Thymus (tissue), 14 donors: Measurements from ENCODE around the gene PMPCA. TPM values are rescaled to one million over a fixed set of nuclear protein-coding genes. Genes with fewer than 3 reads are reported as not detected.
A peak's percentile ranks its signal among the peaks of the same experiment; 100 is the strongest.

Experiments
- DNase-seq, 9 donors: peaks; one replicate each; pipeline ENCODE4 v3.0.0-alpha.2; 2013; ENCODE audit warnings: low spot score in 9 of 9, low read depth in 6 of 9, missing footprints in 1 of 9
- H3K27ac ChIP-seq, 2 donors: one replicate each; pipeline ENCODE4 v1.5.1; 2013; ENCODE audit warnings: control low read depth in 1 of 2, low read depth in 1 of 2, low read length in 1 of 2, mild to moderate bottlenecking in 1 of 2, moderate library complexity in 1 of 2
- H3K27me3 ChIP-seq, 2 donors: one replicate each; pipeline ENCODE4 v1.5.1; 2013; ENCODE audit warnings: low read length in 1 of 2; ENCODE audit not compliant: control insufficient read depth in 2 of 2, insufficient read depth in 1 of 2
- H3K36me3 ChIP-seq, 2 donors: one replicate each; pipeline ENCODE4 v1.5.1; 2013; ENCODE audit warnings: low read length in 1 of 2, mild to moderate bottlenecking in 1 of 2, moderate library complexity in 1 of 2; ENCODE audit not compliant: control insufficient read depth in 2 of 2, insufficient read depth in 2 of 2
- H3K4me1 ChIP-seq, 2 donors: one replicate each; pipeline ENCODE4 v1.5.1; 2013; ENCODE audit warnings: low read length in 2 of 2; ENCODE audit not compliant: control insufficient read depth in 2 of 2, insufficient read depth in 2 of 2
- H3K4me3 ChIP-seq, 2 donors: one replicate each; pipeline ENCODE4 v1.5.1; 2013; ENCODE audit warnings: low read length in 2 of 2, control low read depth in 1 of 2, mild to moderate bottlenecking in 1 of 2
- H3K9me3 ChIP-seq, 2 donors: one replicate each; pipeline ENCODE4 v1.5.1; 2013; ENCODE audit warnings: low read length in 1 of 2, mild to moderate bottlenecking in 1 of 2; ENCODE audit not compliant: control insufficient read depth in 2 of 2, insufficient read depth in 1 of 2
- WGBS: extraction: QIAGEN DNeasy Blood & Tissue Kit; methylation state at CpG from one replicate; pipeline ENCODE4 v1.1.7; 2013; 5-methylcytosine and 5-hydroxymethylcytosine counted together
- long read RNA-seq, 10 donors: transcript quantifications; one replicate each; lab custom pipeline, GENCODE V29; 2026
- polyA plus RNA-seq: library from polyadenylated mRNA; stranded (reverse); fragments of 200-250 nt; gene quantifications from one replicate; pipeline ENCODE4 v1.2.3, GENCODE V29; 2013
- total RNA-seq: library from RNA; stranded (reverse); fragments of 120-200 nt; gene quantifications from one replicate; pipeline ENCODE4 v1.2.4, GENCODE V29; 2013
- donor health status: healthy.

PMPCA gene
- total RNA-seq (26.5 TPM), polyA plus RNA-seq (52.3 TPM)
- long read RNA-seq, donor 1, result 0 reads
- long read RNA-seq, donor 2, result 0 reads
- long read RNA-seq, donor 3, transcript PMPCA-201 (13 exons, 2,174 nt), result major isoform, 13 of 40 reads
- long read RNA-seq, donor 3, partial matches to known transcripts, result 21 of 40 reads
- long read RNA-seq, donor 3, other reads (novel, unspliced or antisense), result 0 of 40 reads
- long read RNA-seq, donor 4, transcript PMPCA-201 (13 exons, 2,174 nt), result major isoform, 8 of 8 reads
- long read RNA-seq, donor 4, partial matches to known transcripts, result 0 of 8 reads
- long read RNA-seq, donor 4, other reads (novel, unspliced or antisense), result 0 of 8 reads
- long read RNA-seq, donor 5, transcript PMPCA-201 (13 exons, 2,174 nt), result major isoform, 21 of 34 reads
- long read RNA-seq, donor 5, partial matches to known transcripts, result 0 of 34 reads
- long read RNA-seq, donor 5, other reads (novel, unspliced or antisense), result 6 of 34 reads
- long read RNA-seq, donor 6, transcript PMPCA-201 (13 exons, 2,174 nt), result major isoform, 12 of 24 reads
- long read RNA-seq, donor 6, partial matches to known transcripts, result 5 of 24 reads
- long read RNA-seq, donor 6, other reads (novel, unspliced or antisense), result 0 of 24 reads
- long read RNA-seq, donor 7, transcript PMPCA-201 (13 exons, 2,174 nt), result major isoform, 7 of 15 reads
- long read RNA-seq, donor 7, partial matches to known transcripts, result 7 of 15 reads
- long read RNA-seq, donor 7, other reads (novel, unspliced or antisense), result 0 of 15 reads
- long read RNA-seq, donor 8, transcript PMPCA-201 (13 exons, 2,174 nt), result major isoform, 5 of 6 reads
- long read RNA-seq, donor 8, partial matches to known transcripts, result 0 of 6 reads
- long read RNA-seq, donor 8, other reads (novel, unspliced or antisense), result 0 of 6 reads
- long read RNA-seq, donor 9, transcript PMPCA-201 (13 exons, 2,174 nt), result major isoform, 12 of 17 reads
- long read RNA-seq, donor 9, partial matches to known transcripts, result 5 of 17 reads
- long read RNA-seq, donor 9, other reads (novel, unspliced or antisense), result 0 of 17 reads
- long read RNA-seq, donor 10, transcript PMPCA-201 (13 exons, 2,174 nt), result major isoform, 7 of 11 reads
- long read RNA-seq, donor 10, partial matches to known transcripts, result 0 of 11 reads
- long read RNA-seq, donor 10, other reads (novel, unspliced or antisense), result 0 of 11 reads

DNA sequence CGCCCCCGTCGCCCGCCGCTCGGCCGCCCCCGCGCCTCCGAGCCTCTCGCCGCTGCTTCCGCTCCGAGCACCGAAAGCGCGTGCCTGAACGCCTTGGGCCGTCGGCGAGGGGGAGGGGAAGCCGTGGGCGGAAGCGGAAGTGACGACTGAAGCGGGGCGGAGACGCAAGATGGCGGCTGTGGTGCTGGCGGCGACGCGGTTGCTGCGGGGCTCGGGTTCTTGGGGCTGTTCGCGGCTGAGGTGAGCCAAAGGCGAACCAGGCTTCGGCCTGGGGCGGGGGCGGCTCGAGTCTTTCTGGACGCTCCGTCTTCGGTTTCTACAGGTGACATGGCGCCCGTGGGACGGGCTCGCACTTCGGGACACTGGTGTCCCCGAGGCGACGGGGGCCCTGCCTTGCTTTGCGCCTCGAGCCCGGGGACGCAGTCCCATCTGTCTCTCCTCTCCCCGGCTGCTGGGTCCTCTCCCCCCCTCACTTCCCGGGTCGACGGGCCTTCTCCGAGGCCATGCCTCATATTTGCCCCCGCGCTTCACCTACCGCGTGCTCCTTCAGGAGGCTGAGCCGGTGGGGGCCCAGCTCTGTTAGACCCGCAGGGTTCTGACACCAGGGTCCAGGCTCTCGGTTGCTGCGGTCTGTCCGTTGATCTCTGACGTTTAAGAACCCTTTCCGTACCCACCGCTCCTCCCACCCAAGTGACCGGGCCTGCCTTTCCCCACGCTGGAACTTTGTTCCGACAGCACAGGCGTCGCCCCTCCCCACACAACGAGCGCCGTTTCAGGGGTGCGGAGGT lies at the start of gene PMPCA, which contains the start of gene ENTR1:
TSS of gene PMPCA (plus strand) at position 159 of the 788 bp plus-strand sequence. CDS start at position 170, 11 bp downstream.
TSS of gene ENTR1 (minus strand) at position 115 of the 788 bp plus-strand sequence. CDS start 217 bp downstream, outside the sequence.
- WGBS, result under 1% methylated on average over 83 of the region's 83 CpGs
- Histone ChIP-seq H3K9me3 (no peaks in the 10 kb centered on the region), H3K27ac (peak within 1 kb of the TSS; percentile 66 to 70), H3K36me3 (peaks cover 44 to 46% of the 10 kb centered on the region in 2 donors), H3K4me3 (peak within 1 kb of the TSS; percentile 79 to 97), H3K4me1 (peaks cover 12 to 21% of the 10 kb centered on the region in 2 donors), H3K27me3 (no peaks in the 10 kb centered on the region)
- DNase-seq, result peak; percentile 67 to 95 (median 91)

DNA sequence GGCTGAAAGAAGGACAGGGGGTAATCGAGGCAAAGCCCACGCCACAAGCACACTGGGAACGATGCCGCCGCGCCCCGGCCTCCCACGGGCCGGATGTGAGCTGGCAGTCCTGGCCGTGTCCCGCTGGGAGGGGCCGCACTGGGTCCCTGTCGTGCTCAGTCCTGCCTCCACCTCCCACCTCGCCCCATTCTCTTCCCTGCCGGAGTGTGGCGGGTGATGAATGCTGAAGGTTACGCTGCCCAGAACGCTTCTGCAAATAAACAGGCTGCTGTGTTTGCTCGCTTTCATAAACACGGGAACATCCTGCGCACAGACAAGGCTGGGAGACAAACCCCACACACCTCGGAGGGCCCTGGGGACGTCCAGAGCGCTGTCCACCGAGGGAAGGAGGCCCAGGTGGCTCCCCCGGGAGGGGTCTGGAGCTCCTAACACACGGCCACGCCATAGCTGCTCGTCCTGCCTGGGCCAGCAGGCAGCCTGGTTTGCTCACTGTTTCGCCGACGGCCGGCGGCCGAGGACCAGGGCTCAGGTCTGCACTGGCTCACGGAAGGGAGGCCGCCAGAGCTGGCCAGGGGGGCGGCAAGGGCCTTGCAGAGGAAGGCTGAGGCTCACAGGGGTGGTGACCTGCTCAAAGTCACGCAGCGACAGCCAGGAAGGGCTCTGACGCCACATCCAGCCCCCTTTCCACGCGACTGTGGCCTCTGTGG lies 49.3 kb upstream of the PMPCA start:
- H3K4me3 ChIP-seq, result no peak overlapping the region
- WGBS, result 95% methylated on average over 43 of the region's 43 CpGs

GRCh38 chr9:136361754-136362449 lies 48.6 kb upstream of the PMPCA start:
- Histone ChIP-seq H3K4me3 (no peak overlapping the region), H3K27ac (no peak overlapping the region), H3K27me3 (peaks cover 2 to 11% of the 10 kb centered on the region in 2 donors), H3K4me1 (peaks cover 6 to 10% of the 10 kb centered on the region in 2 donors), H3K9me3 (peaks cover 0 to 12% of the 10 kb centered on the region in 2 donors), H3K36me3 (peaks cover 0 to 44% of the 10 kb centered on the region in 2 donors)
- no peak for DNase-seq
- 96% methylated on average over 26 of the region's 26 CpGs for WGBS

More for the DNA sequence above, 49.3 kb upstream of the PMPCA start:
- H3K27ac ChIP-seq, result no peak overlapping the region
- no peak for DNase-seq
- H3K27me3 ChIP-seq, result peaks cover 2 to 11% of the 10 kb centered on the region in 2 donors
- peaks cover 3 to 44% of the 10 kb centered on the region in 2 donors for H3K36me3 ChIP-seq
- H3K9me3 ChIP-seq, result peaks cover 0 to 12% of the 10 kb centered on the region in 2 donors
- H3K4me1 ChIP-seq, result peaks cover 6 to 10% of the 10 kb centered on the region in 2 donors

- no peak overlapping the region for H3K4me3 ChIP-seq
- H3K27ac ChIP-seq, result no peak overlapping the region
- DNase-seq, result no peak
- H3K9me3 ChIP-seq, result peaks cover 0 to 12% of the 10 kb centered on the region in 2 donors
- peaks cover 6 to 10% of the 10 kb centered on the region in 2 donors for H3K4me1 ChIP-seq
- H3K27me3 ChIP-seq, result peaks cover 2 to 11% of the 10 kb centered on the region in 2 donors
- 98% methylated on average over 6 of the region's 6 CpGs for WGBS
- H3K36me3 ChIP-seq, result peaks cover 0 to 44% of the 10 kb centered on the region in 2 donors
Observed at GRCh38 chr9:136362450-136362784, 48.0 kb upstream of the PMPCA start.

GRCh38 chr9:136363106-136363948 lies 47.1 kb upstream of the PMPCA start, which contains the start of gene DNLZ:
DNLZ (minus strand) TSS chr9:136363744; CDS start chr9:136363714, 30 bp downstream.
- H3K4me1 ChIP-seq, result peaks cover 6 to 10% of the 10 kb centered on the region in 2 donors
- WGBS, result 1% methylated on average over 97 of the region's 97 CpGs

DNA sequence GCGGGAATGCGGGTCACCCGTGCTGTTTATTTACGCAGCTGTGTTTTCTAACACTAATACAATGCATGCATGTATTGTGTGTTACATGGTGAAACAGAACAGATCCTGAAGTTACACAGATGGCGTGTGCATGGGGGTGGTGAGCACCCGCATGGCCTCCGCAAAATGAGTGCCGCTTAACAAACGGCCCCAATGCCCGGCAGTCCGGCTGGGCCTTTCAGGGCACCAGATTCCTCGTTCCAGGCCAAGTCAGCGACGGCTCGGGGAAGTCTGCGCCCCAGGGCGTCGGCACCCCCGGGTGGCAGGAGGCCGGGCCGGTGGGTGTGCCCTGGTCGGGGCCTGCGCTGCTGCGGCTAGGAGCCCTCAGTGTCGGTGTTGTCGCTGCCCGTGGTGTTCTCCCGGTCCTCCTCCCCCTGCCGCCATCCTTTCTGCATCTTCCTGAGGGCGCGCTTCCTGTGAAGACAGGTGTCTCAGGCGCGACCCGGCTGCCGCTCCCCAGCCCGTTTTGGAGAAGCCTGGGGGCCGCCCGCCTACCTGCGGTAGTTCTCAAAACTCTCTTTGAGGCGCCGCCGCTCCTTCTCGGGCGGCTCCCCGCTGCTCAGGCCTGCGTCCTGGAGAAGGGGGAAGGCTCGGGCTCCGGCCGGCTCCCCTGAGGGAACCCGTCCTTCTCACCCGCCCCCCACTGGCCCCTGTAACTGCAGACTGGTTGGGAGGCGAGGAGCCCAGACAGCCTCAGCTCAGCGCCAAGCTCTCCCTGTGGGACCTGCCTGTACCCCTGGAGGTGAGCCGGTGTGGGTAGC lies 46.3 kb upstream of the PMPCA start:
- Histone ChIP-seq H3K4me3 (peak overlapping the region in 1 of 2 donors; percentile 99), H3K36me3 (peaks cover 0 to 28% of the 10 kb centered on the region in 2 donors), H3K4me1 (peaks cover 6 to 10% of the 10 kb centered on the region in 2 donors), H3K27me3 (peaks cover 2 to 11% of the 10 kb centered on the region in 2 donors), H3K9me3 (peaks cover 0 to 12% of the 10 kb centered on the region in 2 donors), H3K27ac (no peak overlapping the region)
- WGBS, result 57% methylated on average over 54 of the region's 54 CpGs
- peak in 1 of 9 donors; percentile 29 for DNase-seq

More at GRCh38 chr9:136363106-136363948, 47.1 kb upstream of the PMPCA start, which contains the start of gene DNLZ:
- Histone ChIP-seq H3K9me3 (peaks cover 0 to 12% of the 10 kb centered on the region in 2 donors), H3K27me3 (peaks cover 2 to 11% of the 10 kb centered on the region in 2 donors), H3K4me3 (peak within 1 kb of the TSS; percentile 74 to 99), H3K36me3 (peaks cover 0 to 36% of the 10 kb centered on the region in 2 donors), H3K27ac (peak within 1 kb of the TSS; percentile 83 to 96)
- peak; percentile 69 to 95 (median 89) for DNase-seq
